DOHH2 (cell line): ENCODE data around the gene MMD.
"Not testable (repeated sequence)": the region's sequence is repeated elsewhere in the genome, so short reads cannot be mapped to it uniquely, and the experiment has no call there.

Source experiments
- H3F3A ChIP-seq: fragments of 200-600 bp; sonication (generic), shearing (Covaris generic); 2 replicates; pipeline ENCODE4 v1.6.0; 2016; ENCODE audit warnings: antibody characterized with exemption, mild to moderate bottlenecking; ENCODE audit not compliant: control insufficient read depth, insufficient read depth
- H3K27ac ChIP-seq: fragments of 200-600 bp; sonication (generic); 2 replicates; pipeline ENCODE4 v1.5.1; 2014; ENCODE audit warnings: low read depth, mild to moderate bottlenecking, low read length, moderate library complexity
- H3K27me3 ChIP-seq: fragments of 200-600 bp; sonication (generic); 2 replicates; pipeline ENCODE4 v1.6.1; 2014; ENCODE audit warnings: mild to moderate bottlenecking, low read length, mixed read lengths; ENCODE audit not compliant: control insufficient read depth
- H3K36me3 ChIP-seq: fragments of 200-600 bp; sonication (generic); 2 replicates; pipeline ENCODE4 v1.6.1; 2014; ENCODE audit warnings: mild to moderate bottlenecking, low read length, moderate library complexity, mixed read lengths; ENCODE audit not compliant: control insufficient read depth
- H3K4me1 ChIP-seq: fragments of 200-600 bp; sonication (generic); 2 replicates; pipeline ENCODE4 v1.6.1; 2014; ENCODE audit warnings: mild to moderate bottlenecking, low read length, mixed read lengths; ENCODE audit not compliant: control insufficient read depth
- H3K4me2 ChIP-seq: fragments of 200-600 bp; sonication (generic); 2 replicates; pipeline ENCODE4 v1.6.0; 2014; ENCODE audit warnings: mild to moderate bottlenecking, low read length, moderate library complexity
- H3K4me3 ChIP-seq: fragments of 200-600 bp; sonication (generic); 2 replicates; pipeline ENCODE4 v1.5.1; 2014; ENCODE audit warnings: mild to moderate bottlenecking, low read length, mixed read lengths
- H3K79me2 ChIP-seq: fragments of 200-600 bp; sonication (generic); 2 replicates; pipeline ENCODE4 v1.6.1; 2014; ENCODE audit warnings: mild to moderate bottlenecking, low read length, mixed read lengths; ENCODE audit not compliant: control insufficient read depth
- H3K9me2 ChIP-seq: fragments of 200-600 bp; sonication (generic); replicated peaks from 2 replicates; pipeline ENCODE4 v1.6.1; 2014; ENCODE audit warnings: mild to moderate bottlenecking, low read length, mixed read lengths; ENCODE audit not compliant: control insufficient read depth
- H3K9me3 ChIP-seq: fragments of 200-600 bp; sonication (generic); 2 replicates; pipeline ENCODE4 v1.6.1; 2014; ENCODE audit warnings: antibody characterized with exemption, low read length, mixed read lengths; ENCODE audit not compliant: control insufficient read depth, insufficient read depth
- H4K20me1 ChIP-seq: fragments of 200-600 bp; sonication (generic); 2 replicates; pipeline ENCODE4 v1.6.0; 2014; ENCODE audit warnings: low read depth, mild to moderate bottlenecking, antibody characterized with exemption, low read length, moderate library complexity; ENCODE audit not compliant: control insufficient read depth, insufficient read depth
- CTCF ChIP-seq: fragments of 200-600 bp; sonication (generic); IDR thresholded peaks from one replicate; pipeline ENCODE4 v1.5.1; 2014; ENCODE audit warnings: antibody characterized with exemption, mild to moderate bottlenecking, low read depth, low read length; ENCODE audit not compliant: poor library complexity, severe bottlenecking
- EZH2phosphoT487 ChIP-seq: fragments of 200-600 bp; sonication (generic); IDR thresholded peaks from 2 replicates; pipeline ENCODE4 v1.6.1; 2017; ENCODE audit warnings: borderline replicate concordance, mild to moderate bottlenecking, antibody characterized with exemption, low read length, moderate library complexity, mixed read lengths

The MMD gene

DNA sequence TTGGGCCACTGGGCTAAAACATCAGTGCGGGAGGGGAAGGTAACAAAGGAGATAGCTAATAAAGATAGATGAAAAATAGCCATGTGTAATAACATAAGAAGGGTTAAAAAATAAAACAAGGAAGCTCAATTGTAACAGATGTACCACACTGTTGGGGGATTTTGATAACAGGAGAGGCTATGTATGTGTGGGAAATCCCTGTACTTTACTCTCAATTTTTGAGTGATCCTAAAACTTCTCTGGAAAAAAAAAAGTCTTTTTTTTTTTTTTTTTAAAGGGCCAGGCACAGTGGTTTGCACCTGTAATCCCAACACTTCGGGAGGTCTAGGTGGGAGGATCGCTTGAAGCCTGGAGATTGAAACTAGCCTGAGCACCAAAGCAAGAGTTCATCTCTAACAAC, 1.9 kb upstream of the MMD start:
- H3K79me2 ChIP-seq = peaks cover 32% of the 10 kb centered on the region
- peak overlapping the region; percentile 71 for H3K4me3 ChIP-seq
- H3K36me3 ChIP-seq = peaks cover 29% of the 10 kb centered on the region
- no peaks in the 10 kb centered on the region for H3K9me3 ChIP-seq
- no peaks in the 10 kb centered on the region for H3K27me3 ChIP-seq
- no peaks in the 10 kb centered on the region for H3K9me2 ChIP-seq
- peak overlapping the region; percentile 86 for H3K27ac ChIP-seq
- no peak for TF ChIP-seq EZH2phosphoT487
- TF ChIP-seq CTCF = no peak
- peaks cover 24% of the 10 kb centered on the region for H3F3A ChIP-seq
- H3K4me1 ChIP-seq = peaks cover 79% of the 10 kb centered on the region
- no peaks in the 10 kb centered on the region for H4K20me1 ChIP-seq
- H3K4me2 ChIP-seq = peak overlapping the region; percentile 75

DNA sequence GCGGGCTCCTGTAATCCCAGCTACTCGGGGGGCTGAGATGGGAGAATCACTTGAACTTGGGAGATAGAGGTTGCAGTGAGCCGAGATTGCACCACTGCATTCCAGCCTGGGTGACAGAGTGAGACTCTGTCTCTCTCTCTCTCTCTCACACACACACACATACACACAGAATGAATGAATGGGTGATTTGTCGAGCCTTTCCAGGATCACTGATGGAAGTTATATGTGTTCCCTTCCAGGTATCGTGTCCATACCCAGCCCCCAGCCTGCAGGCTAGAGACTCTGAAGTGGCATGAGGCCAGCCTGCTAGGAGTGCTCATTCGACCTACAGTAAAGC, 1.2 kb upstream of the MMD start:
- Histone ChIP-seq H3K27ac (peak overlapping the region; percentile 86), H3K79me2 (peaks cover 39% of the 10 kb centered on the region), H3F3A (peaks cover 24% of the 10 kb centered on the region), H3K4me1 (peaks cover 81% of the 10 kb centered on the region), H3K4me2 (peak overlapping the region; percentile 75), H3K4me3 (peak overlapping the region; percentile 71), H3K36me3 (peaks cover 36% of the 10 kb centered on the region)
- not testable (repeated sequence) for H3K9me2 ChIP-seq, H3K27me3 ChIP-seq, H4K20me1 ChIP-seq, H3K9me3 ChIP-seq

GRCh38 chr17:55420776-55421178, 858 bp downstream of the MMD start:
- no peaks in the 10 kb centered on the region for H4K20me1 ChIP-seq
- peaks cover 24% of the 10 kb centered on the region for H3F3A ChIP-seq
- H3K27ac ChIP-seq = peak overlapping the region; percentile 80
- H3K4me2 ChIP-seq = peak overlapping the region; percentile 96
- no peaks in the 10 kb centered on the region for H3K9me3 ChIP-seq
- H3K36me3 ChIP-seq = peaks cover 52% of the 10 kb centered on the region
- no peak for TF ChIP-seq EZH2phosphoT487
- TF ChIP-seq CTCF = no peak
- H3K27me3 ChIP-seq = no peaks in the 10 kb centered on the region
- H3K79me2 ChIP-seq = peaks cover 59% of the 10 kb centered on the region
- peak overlapping the region; percentile 97 for H3K4me3 ChIP-seq
- peaks cover 71% of the 10 kb centered on the region for H3K4me1 ChIP-seq
- H3K9me2 ChIP-seq = no peaks in the 10 kb centered on the region

DNA sequence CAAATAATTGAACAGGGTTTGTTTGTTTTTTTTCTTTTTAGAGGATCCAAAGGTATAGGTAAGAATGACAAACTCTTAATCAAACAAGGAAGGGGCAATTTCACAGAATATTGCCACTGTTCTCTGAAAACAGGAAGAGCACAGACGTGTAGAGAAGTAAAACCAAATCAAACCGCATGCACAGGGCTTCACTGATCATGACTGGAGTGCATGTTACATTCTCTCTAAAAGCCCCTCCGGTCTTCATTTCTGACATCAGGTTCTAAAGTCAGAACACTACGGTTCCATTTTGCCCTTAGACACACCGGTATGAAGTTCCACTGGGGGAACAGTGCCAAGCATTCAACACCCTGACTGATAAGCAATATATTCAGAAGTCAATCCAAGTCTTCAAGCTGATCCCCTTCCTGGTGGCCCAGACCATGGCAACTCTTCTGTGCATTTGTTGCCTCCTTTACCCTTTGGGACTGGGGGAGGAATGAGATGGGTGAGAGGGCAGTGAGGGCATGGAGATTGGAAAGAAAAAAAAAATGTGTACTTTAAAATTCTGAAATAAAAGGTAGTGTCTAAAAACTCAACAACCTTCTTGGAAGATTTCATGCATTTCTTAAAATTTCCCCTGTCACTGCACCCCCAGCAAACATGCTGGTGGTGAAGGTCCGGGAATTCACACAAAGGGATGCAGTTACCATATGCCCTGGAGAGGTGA, 1.4 kb downstream of the MMD start:
- Histone ChIP-seq H3K36me3 (peaks cover 57% of the 10 kb centered on the region), H3K27me3 (no peaks in the 10 kb centered on the region), H4K20me1 (no peaks in the 10 kb centered on the region), H3K79me2 (peaks cover 65% of the 10 kb centered on the region), H3F3A (peaks cover 24% of the 10 kb centered on the region), H3K27ac (peak overlapping the region; percentile 80), H3K9me2 (no peaks in the 10 kb centered on the region), H3K9me3 (no peaks in the 10 kb centered on the region), H3K4me3 (peak overlapping the region; percentile 97), H3K4me1 (peaks cover 66% of the 10 kb centered on the region), H3K4me2 (peak overlapping the region; percentile 96)
- TF ChIP-seq EZH2phosphoT487 = no peak
- no peak for TF ChIP-seq CTCF
